GM23338 (cell line): ENCODE results near the gene ZNF71. TPM values are rescaled to one million over a fixed set of nuclear protein-coding genes. Genes with fewer than 3 reads are reported as not detected.

ENCODE experiments used
- ATAC-seq: fragments of 200-7000 bp; cut with Tn5 transposase; 3 replicates; pipeline ENCODE4 v1.9.1; 2020
- DNase-seq: peaks from one replicate; pipeline ENCODE4 v3.0.0-alpha.2; 2015; ENCODE audit warnings: low spot score
- H2AFZ ChIP-seq: fragments of 200-600 bp; sonication (generic); 2 replicates; pipeline ENCODE4 v1.8.0; 2016; ENCODE audit warnings: antibody characterized with exemption, mild to moderate bottlenecking, moderate library complexity
- H3F3A ChIP-seq: fragments of 200-600 bp; sonication (generic); replicated peaks from 2 replicates; pipeline ENCODE4 v1.8.0; 2017; ENCODE audit warnings: antibody characterized with exemption, mixed run types, low read depth
- H3K27ac ChIP-seq: fragments of 200-600 bp; sonication (generic); 2 replicates; pipeline ENCODE4 v1.6.1; 2016; ENCODE audit warnings: low read depth
- H3K27me3 ChIP-seq: fragments of 200-600 bp; sonication (generic); 2 replicates; pipeline ENCODE4 v1.8.0; 2016; ENCODE audit warnings: mild to moderate bottlenecking, mixed run types, moderate library complexity; ENCODE audit not compliant: insufficient read depth
- H3K36me3 ChIP-seq: fragments of 200-600 bp; sonication (generic); 2 replicates; pipeline ENCODE4 v1.8.0; 2016; ENCODE audit warnings: mild to moderate bottlenecking; ENCODE audit not compliant: insufficient read depth
- H3K4me1 ChIP-seq: fragments of 200-600 bp; sonication (generic); 2 replicates; pipeline ENCODE4 v1.8.0; 2016; ENCODE audit warnings: mild to moderate bottlenecking, moderate library complexity; ENCODE audit not compliant: insufficient read depth
- H3K4me2 ChIP-seq: fragments of 200-600 bp; sonication (generic); 2 replicates; pipeline ENCODE4 v1.7.1; 2017; ENCODE audit warnings: mixed run types
- H3K4me3 ChIP-seq: fragments of 200-600 bp; sonication (generic); 2 replicates; pipeline ENCODE4 v1.6.1; 2016; ENCODE audit warnings: mixed run types
- H3K79me2 ChIP-seq: fragments of 200-600 bp; sonication (generic); replicated peaks from 2 replicates; pipeline ENCODE4 v1.8.0; 2017; ENCODE audit warnings: mild to moderate bottlenecking; ENCODE audit not compliant: insufficient read depth
- H3K9me2 ChIP-seq: fragments of 200-600 bp; sonication (generic); 2 replicates; pipeline ENCODE4 v1.8.0; 2017; ENCODE audit not compliant: insufficient read depth
- H4K20me1 ChIP-seq: fragments of 200-600 bp; sonication (generic); replicated peaks from 2 replicates; pipeline ENCODE4 v1.8.0; 2017; ENCODE audit warnings: mild to moderate bottlenecking; ENCODE audit not compliant: insufficient read depth
- H3K27ac Mint-ChIP-seq: 2 replicates; pipeline ENCODE4 v1.8.0; 2020; ENCODE audit warnings: inconsistent platforms, mild to moderate bottlenecking, moderate library complexity, mixed read lengths
- H3K27me3 Mint-ChIP-seq: 3 replicates; pipeline ENCODE4 v1.8.0; 2022; ENCODE audit warnings: low read depth, mild to moderate bottlenecking, moderate library complexity, mixed read lengths, inconsistent platforms; ENCODE audit not compliant: insufficient read depth, poor library complexity
- H3K36me3 Mint-ChIP-seq: 3 replicates; pipeline ENCODE4 v1.8.0; 2021; ENCODE audit warnings: low read depth, mild to moderate bottlenecking, inconsistent platforms, moderate library complexity, mixed read lengths
- H3K4me1 Mint-ChIP-seq: 3 replicates; pipeline ENCODE4 v1.8.0; 2020; ENCODE audit warnings: mild to moderate bottlenecking, inconsistent platforms, mixed read lengths
- H3K4me3 Mint-ChIP-seq: 3 replicates; pipeline ENCODE4 v1.8.0; 2021; ENCODE audit warnings: moderate library complexity, mild to moderate bottlenecking, inconsistent platforms, mixed read lengths
- H3K9me3 Mint-ChIP-seq: 3 replicates; pipeline ENCODE4 v1.8.0; 2020; ENCODE audit warnings: moderate library complexity, mild to moderate bottlenecking, inconsistent platforms, mixed read lengths
- ETS1 ChIP-seq: IDR thresholded peaks from 2 replicates; pipeline ENCODE4 v1.6.1; 2016; ENCODE audit warnings: antibody characterized with exemption
- EZH2 ChIP-seq: fragments of 200-600 bp; sonication (generic); IDR thresholded peaks from one replicate; pipeline ENCODE4 v1.8.0; 2017; ENCODE audit warnings: antibody characterized with exemption, mild to moderate bottlenecking, low read depth; ENCODE audit not compliant: unreplicated experiment
- EZH2phosphoT487 ChIP-seq: fragments of 200-600 bp; sonication (generic); IDR thresholded peaks from one replicate; pipeline ENCODE4 v1.8.1; 2018; ENCODE audit warnings: antibody characterized with exemption; ENCODE audit not compliant: unreplicated experiment
- REST ChIP-seq: IDR thresholded peaks from one replicate; pipeline ENCODE4 v1.6.1; 2018; ENCODE audit warnings: antibody characterized with exemption; ENCODE audit not compliant: unreplicated experiment
- STAT1 ChIP-seq: IDR thresholded peaks from one replicate; pipeline ENCODE4 v1.6.1; 2016; ENCODE audit warnings: antibody characterized with exemption; ENCODE audit not compliant: unreplicated experiment
- ZNF114 ChIP-seq: fragments of 250-450 bp; sonication (Bioruptor Pico); IDR thresholded peaks from 2 replicates; pipeline ENCODE4 v1.5.0; 2020; ENCODE audit warnings: mild to moderate bottlenecking, moderate library complexity
- ZNF331 ChIP-seq: fragments of 250-450 bp; sonication (Bioruptor Pico); IDR thresholded peaks from 2 replicates; pipeline ENCODE4 v1.5.0; 2020; ENCODE audit warnings: low read depth, mild to moderate bottlenecking, moderate library complexity
- ZNF462 ChIP-seq: fragments of 250-450 bp; sonication (Bioruptor Pico); IDR thresholded peaks from 2 replicates; pipeline ENCODE4 v1.5.0; 2020; ENCODE audit warnings: mild to moderate bottlenecking, moderate library complexity
- polyA plus RNA-seq: library from polyadenylated mRNA; unstranded; fragments of >200 nt; fragmentation: Nextera tagmentation; extraction: Ambion mirVana; gene quantifications from 2 replicates; pipeline ENCODE4 v1.2.1, GENCODE V29; 2016
- total RNA-seq: library from RNA; depleted of rRNA; stranded (reverse); fragments of >200 nt; shearing (Covaris generic); gene quantifications from 2 replicates; pipeline ENCODE4 v1.2.3, GENCODE V29; 2014

Gene ZNF71
- total and polyA plus RNA-seq, 2 experiments from 2014 or later = 4.7 to 13.2 TPM

GRCh38 chr19:56572589-56572988 is 22.5 kb upstream of the ZNF71 start:
- H3K27me3 ChIP-seq = no peaks in the 10 kb centered on the region
- Mint-ChIP-seq H3K36me3 (peaks cover 99% of the 10 kb centered on the region), H3K27ac (no peak overlapping the region), H3K4me3 (no peak overlapping the region), H3K27me3 (peaks cover 3% of the 10 kb centered on the region), H3K4me1 (peaks cover 3% of the 10 kb centered on the region; the same call in 2 of the 3 replicates), H3K9me3 (peaks cover 92% of the 10 kb centered on the region)
- ATAC-seq (no peak), DNase-seq (no peak)
- peaks cover 7% of the 10 kb centered on the region; the same call in 1 of the 2 replicates for H3K9me2 ChIP-seq
- TF ChIP-seq ZNF331 (CRISPR knock-in tag) (no peak), STAT1 (no peak), ETS1 (no peak), ZNF462 (no peak), REST (no peak), EZH2 (no peak), ZNF114 (no peak), EZH2phosphoT487 (no peak)
- H3K4me2 ChIP-seq = no peak overlapping the region
- H3K4me1 ChIP-seq = peaks cover 6% of the 10 kb centered on the region
- no peak overlapping the region for H3K27ac ChIP-seq
- peaks cover 15% of the 10 kb centered on the region for H3K79me2 ChIP-seq
- peaks cover 84% of the 10 kb centered on the region for H3K36me3 ChIP-seq
- H3F3A ChIP-seq = no peaks in the 10 kb centered on the region
- no peak overlapping the region for H3K4me3 ChIP-seq
- no peak overlapping the region for H2AFZ ChIP-seq
- H4K20me1 ChIP-seq = no peaks in the 10 kb centered on the region
